ENCODE measurements around the gene SOX10.

The SOX10 gene

DNA sequence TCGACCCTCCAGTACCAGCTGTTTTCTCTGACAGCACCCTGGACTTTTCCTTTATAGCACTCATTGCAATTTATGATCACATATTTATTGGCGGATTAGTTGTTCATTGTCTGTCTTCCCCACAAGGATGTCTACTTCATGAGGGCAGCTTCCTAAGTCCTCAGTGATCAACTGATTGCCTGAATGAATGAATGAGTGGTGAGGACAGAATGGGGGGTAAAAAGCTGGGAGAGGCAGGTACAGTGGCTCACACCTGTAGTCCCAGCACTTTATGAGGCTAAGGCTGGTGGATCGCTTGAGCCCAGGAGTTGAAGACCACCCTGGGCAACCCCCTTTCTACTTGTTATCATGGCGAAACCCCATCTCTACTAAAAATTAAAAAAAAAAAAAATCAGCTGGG is 11.1 kb upstream of the SOX10 start:
- H3K27ac ChIP-seq: peak overlapping the region; percentile 94; the same call in 1 of the 2 replicates
- TF ChIP-seq, protein P1, sequence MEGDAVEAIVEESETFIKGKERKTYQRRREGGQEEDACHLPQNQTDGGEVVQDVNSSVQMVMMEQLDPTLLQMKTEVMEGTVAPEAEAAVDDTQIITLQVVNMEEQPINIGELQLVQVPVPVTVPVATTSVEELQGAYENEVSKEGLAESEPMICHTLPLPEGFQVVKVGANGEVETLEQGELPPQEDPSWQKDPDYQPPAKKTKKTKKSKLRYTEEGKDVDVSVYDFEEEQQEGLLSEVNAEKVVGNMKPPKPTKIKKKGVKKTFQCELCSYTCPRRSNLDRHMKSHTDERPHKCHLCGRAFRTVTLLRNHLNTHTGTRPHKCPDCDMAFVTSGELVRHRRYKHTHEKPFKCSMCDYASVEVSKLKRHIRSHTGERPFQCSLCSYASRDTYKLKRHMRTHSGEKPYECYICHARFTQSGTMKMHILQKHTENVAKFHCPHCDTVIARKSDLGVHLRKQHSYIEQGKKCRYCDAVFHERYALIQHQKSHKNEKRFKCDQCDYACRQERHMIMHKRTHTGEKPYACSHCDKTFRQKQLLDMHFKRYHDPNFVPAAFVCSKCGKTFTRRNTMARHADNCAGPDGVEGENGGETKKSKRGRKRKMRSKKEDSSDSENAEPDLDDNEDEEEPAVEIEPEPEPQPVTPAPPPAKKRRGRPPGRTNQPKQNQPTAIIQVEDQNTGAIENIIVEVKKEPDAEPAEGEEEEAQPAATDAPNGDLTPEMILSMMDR (conservative IDR thresholded peaks at IDR 0.05; ENCODE audit: low read depth): no peak
- DNase-seq (ENCODE audit: low spot score): no peak
- ChIA-PET POLR2A (ENCODE audit: low non-redundant PET) (interaction anchor here (0.7 kb wide), 1 partner anchor 403 kb away, joined by 7 read pairs; no protein-coding TSS in a partner anchor), CTCF (no interaction called here)

GRCh38 chr22:37994982-37995381 is 10.6 kb upstream of the SOX10 start:
- TF ChIP-seq, protein P1 (conservative IDR thresholded peaks at IDR 0.05; ENCODE audit: low read depth): no peak
- POLR2A ChIA-PET (ENCODE audit: low non-redundant PET): no interaction called here
- CTCF ChIA-PET: no interaction called here
- DNase-seq (ENCODE audit: low spot score): no peak
- H3K27ac ChIP-seq: no peak overlapping the region

- TF ChIP-seq, protein P1 (conservative IDR thresholded peaks at IDR 0.05; ENCODE audit: low read depth): no peak
- ChIA-PET POLR2A (ENCODE audit: low non-redundant PET) (no interaction called here), CTCF (no interaction called here)
- DNase-seq (ENCODE audit: low spot score): no peak
- peak overlapping the region; percentile 18 for H3K27ac ChIP-seq
These were observed 9.7 kb upstream of the SOX10 start for GRCh38 chr22:37994049-37994448.

DNA sequence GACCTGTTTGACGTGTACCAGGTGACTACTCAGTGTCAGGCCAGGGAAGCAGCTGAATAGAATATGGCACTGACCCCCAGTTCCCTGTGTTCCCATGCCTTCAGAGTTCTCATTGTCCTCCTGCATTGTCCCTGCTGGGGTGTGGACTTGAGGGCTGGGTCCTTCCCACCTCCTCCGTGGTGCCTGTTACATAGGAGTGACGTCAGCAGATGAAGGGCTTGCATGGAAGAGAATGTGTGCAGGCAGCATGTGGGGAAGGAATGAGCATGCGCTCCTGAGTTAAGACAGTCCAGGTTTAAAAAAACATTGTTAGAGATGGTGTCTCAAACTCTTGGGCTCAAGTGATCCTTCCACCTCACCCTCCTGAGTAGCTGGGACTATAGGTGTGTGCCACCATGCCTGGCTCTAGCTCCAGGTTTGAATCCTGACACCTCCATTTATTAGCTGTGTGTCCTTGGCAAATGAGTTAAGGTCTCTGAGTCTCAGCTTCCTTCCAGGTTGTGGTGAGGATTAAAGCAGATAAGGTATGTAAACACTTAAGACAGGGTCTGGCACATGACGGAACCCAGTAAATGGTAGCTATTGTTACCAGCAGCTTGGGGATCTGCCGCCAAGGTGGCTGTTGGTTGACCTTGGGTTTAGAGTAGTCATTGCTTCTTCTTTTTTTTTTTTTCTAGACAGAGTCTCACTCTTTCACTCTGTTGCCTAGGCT is 7.5 kb upstream of the SOX10 start:
- CTCF ChIA-PET: no interaction called here
- H3K27ac ChIP-seq: no peak overlapping the region
- TF ChIP-seq, protein P1 (conservative IDR thresholded peaks at IDR 0.05; ENCODE audit: low read depth): no peak
- DNase-seq (ENCODE audit: low spot score): no peak
- POLR2A ChIA-PET (ENCODE audit: low non-redundant PET): no interaction called here

GRCh38 chr22:37990862-37991261 is 6.5 kb upstream of the SOX10 start:
- CTCF ChIA-PET: interaction anchor here (0.6 kb wide), 1 partner anchor 50 kb away, joined by 4 read pairs; no protein-coding TSS in a partner anchor
- DNase-seq (ENCODE audit: low spot score): no peak
- no peak overlapping the region for H3K27ac ChIP-seq
- TF ChIP-seq, protein P1 (conservative IDR thresholded peaks at IDR 0.05; ENCODE audit: low read depth): no peak
- POLR2A ChIA-PET (ENCODE audit: low non-redundant PET): no interaction called here

GRCh38 chr22:37990301-37990700 is 5.9 kb upstream of the SOX10 start:
- TF ChIP-seq, protein P1 (conservative IDR thresholded peaks at IDR 0.05; ENCODE audit: low read depth): no peak
- ChIA-PET CTCF (interaction anchor here (0.6 kb wide), 1 partner anchor 49 kb away, joined by 4 read pairs; no protein-coding TSS in a partner anchor), POLR2A (ENCODE audit: low non-redundant PET) (no interaction called here)
- H3K27ac ChIP-seq: no peak overlapping the region
- DNase-seq (ENCODE audit: low spot score): no peak

Data from RWPE1 (cell line).